Activated T-cell treated with anti-CD3 and anti-CD28 coated beads, Interleukin-2, amount 50 U/mL, for 4 hours (primary cell): ENCODE measurements around the gene PTPRM. TPM values are rescaled to one million over a fixed set of nuclear protein-coding genes. Genes with fewer than 3 reads are reported as not detected.

Experiments used
- ATAC-seq, 2 donors: fragments of 200-7000 bp; cut with Tn5 transposase; one replicate each; pipeline ENCODE4 v1.10.0; 2021
- DNase-seq: peaks from one replicate; pipeline ENCODE4 v3.0.0-alpha.2; 2020
- H3K27me3 Mint-ChIP-seq: one replicate; pipeline ENCODE4 v1.8.0; 2021; ENCODE audit warnings: low read depth, mixed read lengths
- H3K36me3 Mint-ChIP-seq: one replicate; pipeline ENCODE4 v1.8.0; 2022; ENCODE audit warnings: mixed read lengths; ENCODE audit not compliant: insufficient read depth
- H3K4me1 Mint-ChIP-seq: one replicate; pipeline ENCODE4 v1.8.0; 2021; ENCODE audit warnings: low read depth, mixed read lengths
- H3K4me3 Mint-ChIP-seq: one replicate; pipeline ENCODE4 v1.8.0; 2021; ENCODE audit warnings: mild to moderate bottlenecking, moderate library complexity, mixed read lengths
- H3K9me3 Mint-ChIP-seq: one replicate; pipeline ENCODE4 v1.8.0; 2021; ENCODE audit warnings: mixed read lengths
- total RNA-seq, 3 donors: library from RNA; stranded (reverse); gene quantifications; one replicate each; pipeline ENCODE4 v1.2.1, GENCODE V29; 2021

The PTPRM gene
- total RNA-seq, 3 donors from 2014 or later, result 1.5 to 3.5 (median 2.3) TPM

DNA sequence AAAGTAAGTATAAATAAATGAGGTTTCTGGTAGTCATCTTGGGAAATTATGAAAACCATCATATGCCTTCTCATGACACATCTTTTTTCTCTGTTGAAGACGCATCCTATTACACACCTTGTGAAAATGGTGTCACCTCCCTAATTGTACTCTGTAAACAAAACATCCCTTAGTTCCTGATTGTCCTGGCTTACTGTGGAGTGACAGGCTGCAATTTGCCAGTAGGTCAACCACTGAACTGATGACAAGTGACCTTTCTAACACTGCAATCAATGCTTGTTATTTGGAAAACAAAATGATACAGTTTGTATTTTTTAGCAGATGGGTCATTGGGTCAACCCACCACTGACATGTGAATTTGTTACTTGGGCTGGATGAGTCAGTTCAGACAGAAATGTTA, 219.5 kb downstream of the PTPRM start:
- no peaks in the 10 kb centered on the region for H3K4me1 Mint-ChIP-seq
- ATAC-seq, result no peak
- H3K27me3 Mint-ChIP-seq, result no peaks in the 10 kb centered on the region
- no peak for DNase-seq
- H3K36me3 Mint-ChIP-seq, result no peaks in the 10 kb centered on the region
- H3K9me3 Mint-ChIP-seq, result peaks cover 5% of the 10 kb centered on the region
- H3K4me3 Mint-ChIP-seq, result no peak overlapping the region

DNA sequence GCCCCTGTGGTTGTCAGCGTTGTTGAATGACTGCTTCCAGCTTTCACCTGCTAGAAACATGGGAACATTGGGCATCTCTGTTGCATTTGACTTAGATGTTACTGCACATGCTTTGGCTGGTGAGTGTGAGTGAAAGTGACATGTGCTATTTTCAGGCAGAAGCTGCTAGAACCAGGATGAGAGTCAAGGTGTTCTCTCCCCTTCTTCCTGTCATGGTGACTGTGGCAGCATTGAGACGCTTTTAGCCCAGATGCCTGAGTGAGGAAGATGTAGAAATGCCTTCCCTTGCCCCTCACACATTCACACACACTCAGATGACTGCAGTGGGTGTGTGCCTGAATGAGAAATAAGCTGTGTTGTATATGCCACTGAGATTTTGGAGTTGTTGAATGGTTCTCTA, 220.2 kb downstream of the PTPRM start:
- DNase-seq (no peak), ATAC-seq (no peak)
- H3K4me1 Mint-ChIP-seq, result no peaks in the 10 kb centered on the region
- no peak overlapping the region for H3K4me3 Mint-ChIP-seq
- H3K36me3 Mint-ChIP-seq, result no peaks in the 10 kb centered on the region
- H3K27me3 Mint-ChIP-seq, result no peaks in the 10 kb centered on the region
- H3K9me3 Mint-ChIP-seq, result peaks cover 5% of the 10 kb centered on the region

DNA sequence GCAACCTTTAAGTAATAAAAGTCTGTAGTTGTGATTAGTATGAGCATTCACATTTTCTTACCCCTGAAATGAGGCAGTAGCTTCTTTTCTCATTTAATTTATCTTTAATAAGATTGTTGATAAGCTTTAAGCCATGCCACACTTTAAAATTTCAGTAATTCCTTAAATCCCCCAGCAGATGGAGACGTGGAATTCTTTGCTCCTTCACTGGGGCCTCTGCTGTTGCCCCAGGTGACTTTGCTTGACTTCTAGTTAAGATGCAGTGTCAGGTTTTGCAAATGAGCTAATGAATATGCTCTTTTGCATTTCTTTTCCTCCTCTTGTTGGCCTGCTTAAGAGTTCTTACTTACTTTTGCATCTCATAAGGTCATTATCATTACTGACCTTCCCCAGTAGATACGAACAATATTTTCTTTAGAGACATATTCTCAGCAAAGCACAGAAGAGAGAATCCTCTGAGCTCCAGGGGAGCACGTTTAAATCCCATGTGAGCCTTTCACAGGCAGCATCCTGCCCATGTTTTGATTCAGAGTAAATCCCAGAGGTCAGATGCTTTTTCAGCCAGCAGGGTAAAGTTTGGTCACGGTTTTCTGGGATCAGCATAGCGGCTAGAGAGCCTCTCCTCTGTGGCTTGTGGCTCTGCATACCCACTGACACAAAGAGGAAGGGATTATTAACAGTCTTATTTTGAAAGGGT, 222.9 kb downstream of the PTPRM start:
- H3K9me3 Mint-ChIP-seq, result peaks cover 5% of the 10 kb centered on the region
- no peak overlapping the region for H3K4me3 Mint-ChIP-seq
- no peaks in the 10 kb centered on the region for H3K36me3 Mint-ChIP-seq
- no peaks in the 10 kb centered on the region for H3K4me1 Mint-ChIP-seq
- no peaks in the 10 kb centered on the region for H3K27me3 Mint-ChIP-seq
- DNase-seq, result no peak
- no peak for ATAC-seq

DNA sequence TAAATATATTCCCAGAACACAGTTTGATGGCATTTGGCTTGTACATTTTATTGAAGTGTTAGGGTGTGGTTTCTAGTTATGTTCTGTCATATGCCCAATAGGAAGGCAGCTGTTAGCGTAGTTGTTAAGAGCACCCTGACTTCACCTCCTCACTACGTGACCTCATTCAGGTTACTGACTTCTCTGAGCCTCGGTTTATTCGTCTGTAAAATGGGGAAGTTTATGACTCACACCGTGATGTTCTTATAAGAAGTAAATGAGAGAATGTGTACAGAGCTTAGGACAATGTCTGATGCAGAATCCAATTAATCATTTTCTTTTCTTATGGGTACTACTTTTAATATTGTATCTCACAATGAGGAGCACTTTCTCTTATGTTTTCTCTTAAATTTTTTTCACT, 226.0 kb downstream of the PTPRM start:
- no peaks in the 10 kb centered on the region for H3K9me3 Mint-ChIP-seq
- DNase-seq (no peak), ATAC-seq (no peak)
- H3K4me3 Mint-ChIP-seq, result no peak overlapping the region
- H3K36me3 Mint-ChIP-seq, result no peaks in the 10 kb centered on the region
- no peaks in the 10 kb centered on the region for H3K4me1 Mint-ChIP-seq
- no peaks in the 10 kb centered on the region for H3K27me3 Mint-ChIP-seq

DNA sequence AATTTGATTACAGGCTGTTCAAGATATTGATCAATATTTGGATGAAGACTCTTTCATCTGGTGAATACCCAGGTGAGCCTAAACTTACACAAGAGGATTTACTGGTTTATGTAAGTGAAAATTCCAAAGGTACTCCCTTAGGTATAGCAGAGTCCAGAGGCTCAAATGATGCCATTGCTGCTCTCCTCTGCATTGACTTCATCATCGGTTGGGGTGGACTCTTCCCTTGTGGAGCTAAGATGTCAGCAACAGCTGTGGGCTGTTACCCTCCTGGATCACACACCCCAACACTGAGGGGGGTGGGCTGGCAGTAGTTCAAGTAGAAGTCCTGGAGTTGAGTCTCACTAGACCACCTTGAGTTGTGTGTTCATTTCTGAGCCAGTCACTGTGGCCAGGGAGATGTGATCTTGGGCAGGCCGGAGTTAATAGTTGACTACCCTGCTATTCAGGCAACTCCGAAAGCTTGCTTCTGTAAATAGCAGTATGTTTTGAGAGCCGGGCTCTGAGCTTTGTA, 236.9 kb downstream of the PTPRM start:
- Mint-ChIP-seq H3K36me3 (no peaks in the 10 kb centered on the region), H3K27me3 (no peaks in the 10 kb centered on the region), H3K4me1 (no peaks in the 10 kb centered on the region), H3K4me3 (no peak overlapping the region), H3K9me3 (no peaks in the 10 kb centered on the region)
- DNase-seq (no peak), ATAC-seq (no peak)

DNA sequence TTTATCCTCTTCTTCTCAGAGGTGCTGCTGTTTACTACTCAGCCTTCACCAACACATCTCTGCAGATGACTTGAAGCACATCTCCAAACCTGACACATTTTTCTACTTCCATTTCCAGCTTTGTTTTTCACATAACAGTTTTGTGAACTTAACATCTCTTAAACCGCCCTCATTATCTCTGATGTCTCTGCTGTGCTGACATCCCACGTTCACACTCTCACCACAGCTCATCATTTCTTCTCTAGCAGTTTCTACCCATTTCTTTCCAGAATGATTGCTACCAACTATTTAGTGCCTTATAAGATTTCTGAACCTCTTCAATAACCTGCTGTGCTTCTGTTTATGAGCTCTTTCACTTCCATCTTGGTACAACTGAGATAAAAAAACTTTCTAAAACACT, 238.0 kb downstream of the PTPRM start:
- no peak for ATAC-seq
- no peak overlapping the region for H3K4me3 Mint-ChIP-seq
- no peaks in the 10 kb centered on the region for H3K27me3 Mint-ChIP-seq
- DNase-seq, result no peak
- no peaks in the 10 kb centered on the region for H3K4me1 Mint-ChIP-seq
- H3K9me3 Mint-ChIP-seq, result no peaks in the 10 kb centered on the region
- no peaks in the 10 kb centered on the region for H3K36me3 Mint-ChIP-seq

DNA sequence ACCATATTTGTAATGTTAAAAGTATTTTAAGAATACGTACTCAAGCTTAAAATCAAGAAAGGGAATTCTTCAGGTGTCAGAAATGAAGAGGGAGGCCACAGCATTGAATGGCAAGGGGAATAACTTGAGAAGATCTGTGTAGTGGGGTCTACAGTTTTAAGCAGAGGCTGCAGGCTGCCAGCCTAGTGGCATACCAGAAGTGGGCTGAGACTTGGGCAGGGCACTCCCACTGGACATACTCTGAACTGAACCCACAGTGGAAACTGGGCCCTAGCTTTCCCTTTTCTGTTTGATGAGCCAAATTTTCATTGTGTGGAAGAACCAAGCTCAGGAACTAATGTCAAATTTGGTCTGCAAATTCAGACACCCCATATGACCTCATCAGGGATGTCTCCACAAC, 238.8 kb downstream of the PTPRM start:
- no peaks in the 10 kb centered on the region for H3K4me1 Mint-ChIP-seq
- no peaks in the 10 kb centered on the region for H3K36me3 Mint-ChIP-seq
- no peaks in the 10 kb centered on the region for H3K27me3 Mint-ChIP-seq
- no peaks in the 10 kb centered on the region for H3K9me3 Mint-ChIP-seq
- ATAC-seq (no peak), DNase-seq (no peak)
- H3K4me3 Mint-ChIP-seq, result no peak overlapping the region

DNA sequence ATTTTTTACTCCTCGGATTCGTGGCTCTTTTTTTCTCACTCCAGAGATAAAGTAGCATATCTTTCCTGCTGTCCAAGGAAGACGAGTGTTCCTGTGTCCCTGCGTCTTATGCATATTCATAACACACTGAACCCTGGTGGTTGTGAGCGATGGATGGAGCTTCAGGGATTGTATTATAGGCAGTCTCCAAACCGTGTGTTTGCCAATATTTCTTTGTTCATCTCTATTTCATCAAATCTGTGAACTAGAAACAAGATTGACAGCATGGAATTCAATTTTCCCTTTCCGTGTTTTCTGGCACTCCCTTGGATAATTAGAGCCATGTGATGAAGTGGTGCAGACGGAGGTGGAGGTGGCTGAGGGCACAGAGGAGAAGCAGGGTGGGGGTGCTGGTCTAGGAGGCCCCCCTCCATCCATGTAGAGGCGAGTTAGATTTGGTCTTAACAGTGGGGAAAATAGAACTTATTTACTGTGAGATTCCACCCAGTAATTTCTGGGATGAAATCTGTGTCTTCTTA, 240.9 kb downstream of the PTPRM start:
- no peak for DNase-seq
- H3K4me3 Mint-ChIP-seq, result no peak overlapping the region
- H3K4me1 Mint-ChIP-seq, result no peaks in the 10 kb centered on the region
- H3K27me3 Mint-ChIP-seq, result no peaks in the 10 kb centered on the region
- no peaks in the 10 kb centered on the region for H3K36me3 Mint-ChIP-seq
- H3K9me3 Mint-ChIP-seq, result peaks cover 3% of the 10 kb centered on the region
- ATAC-seq, result no peak

DNA sequence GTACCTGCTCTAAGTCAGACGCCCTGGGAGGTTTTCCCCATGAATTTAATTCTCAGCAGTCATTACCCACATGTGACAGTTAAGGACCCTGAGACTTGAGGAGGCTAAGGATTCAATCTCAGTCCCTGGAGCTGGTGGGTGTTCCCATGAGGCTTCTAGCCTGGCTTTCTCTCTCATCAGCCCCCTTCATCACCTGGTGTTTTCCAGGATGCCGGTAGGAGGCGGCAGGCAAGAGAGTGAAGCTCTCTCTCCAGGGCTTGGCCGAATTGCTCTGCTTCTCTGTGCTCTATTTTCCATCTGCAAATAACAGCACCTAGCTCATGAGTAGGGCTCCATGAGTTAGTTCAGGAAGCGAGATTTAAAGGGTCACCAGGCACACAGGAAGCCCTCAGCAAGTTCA, 241.9 kb downstream of the PTPRM start:
- no peak for DNase-seq
- no peaks in the 10 kb centered on the region for H3K27me3 Mint-ChIP-seq
- peaks cover 10% of the 10 kb centered on the region for H3K9me3 Mint-ChIP-seq

DNA sequence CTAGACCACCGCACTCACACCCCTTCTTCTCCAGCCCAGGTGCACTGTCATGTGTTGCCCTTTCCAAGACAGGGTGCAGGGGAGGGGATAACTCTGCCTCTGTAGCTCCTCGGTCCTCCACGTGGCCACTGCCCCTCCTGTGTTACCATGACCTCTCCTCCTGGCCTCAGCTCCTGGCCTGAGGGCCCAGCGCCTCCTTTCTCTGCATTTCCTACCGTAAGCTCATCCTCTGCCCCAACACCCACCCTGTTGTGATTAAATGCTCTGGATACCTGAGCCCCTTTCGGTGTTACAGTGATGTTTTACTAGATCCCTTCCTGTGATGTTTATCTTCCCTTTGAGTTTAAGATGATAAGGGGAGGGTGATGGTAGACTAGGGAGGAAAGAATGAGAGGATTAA, 242.3 kb downstream of the PTPRM start:
- peaks cover 14% of the 10 kb centered on the region for H3K9me3 Mint-ChIP-seq
- no peaks in the 10 kb centered on the region for H3K4me1 Mint-ChIP-seq
- H3K27me3 Mint-ChIP-seq, result no peaks in the 10 kb centered on the region
- ATAC-seq (no peak), DNase-seq (no peak)
- no peaks in the 10 kb centered on the region for H3K36me3 Mint-ChIP-seq
- no peak overlapping the region for H3K4me3 Mint-ChIP-seq

More for the DNA sequence above, 241.9 kb downstream of the PTPRM start:
- Mint-ChIP-seq H3K4me1 (no peaks in the 10 kb centered on the region), H3K36me3 (no peaks in the 10 kb centered on the region), H3K4me3 (no peak overlapping the region)
- ATAC-seq, result no peak

DNA sequence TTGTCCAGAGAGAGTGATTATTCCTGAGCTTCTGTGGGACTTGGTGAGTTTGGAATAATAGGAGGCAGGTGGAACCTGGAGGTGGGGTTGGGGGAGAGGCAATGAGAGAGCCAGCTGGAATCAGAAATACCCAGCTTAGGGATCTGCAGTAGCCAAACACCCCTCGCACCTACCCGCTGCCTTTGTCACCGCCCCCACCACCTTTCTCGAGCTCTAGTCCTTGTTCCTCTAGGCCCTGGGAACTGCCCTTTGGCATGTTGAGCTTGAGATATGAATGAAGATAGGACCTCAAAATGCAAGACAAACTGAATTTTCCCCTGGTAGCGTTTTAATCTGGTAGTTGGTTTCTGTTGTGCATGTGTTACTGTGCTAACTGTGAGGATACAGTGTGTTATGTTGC, 242.9 kb downstream of the PTPRM start:
- H3K36me3 Mint-ChIP-seq, result no peaks in the 10 kb centered on the region
- no peaks in the 10 kb centered on the region for H3K27me3 Mint-ChIP-seq
- no peak overlapping the region for H3K4me3 Mint-ChIP-seq
- DNase-seq (no peak), ATAC-seq (no peak)
- peaks cover 18% of the 10 kb centered on the region for H3K9me3 Mint-ChIP-seq
- H3K4me1 Mint-ChIP-seq, result no peaks in the 10 kb centered on the region

DNA sequence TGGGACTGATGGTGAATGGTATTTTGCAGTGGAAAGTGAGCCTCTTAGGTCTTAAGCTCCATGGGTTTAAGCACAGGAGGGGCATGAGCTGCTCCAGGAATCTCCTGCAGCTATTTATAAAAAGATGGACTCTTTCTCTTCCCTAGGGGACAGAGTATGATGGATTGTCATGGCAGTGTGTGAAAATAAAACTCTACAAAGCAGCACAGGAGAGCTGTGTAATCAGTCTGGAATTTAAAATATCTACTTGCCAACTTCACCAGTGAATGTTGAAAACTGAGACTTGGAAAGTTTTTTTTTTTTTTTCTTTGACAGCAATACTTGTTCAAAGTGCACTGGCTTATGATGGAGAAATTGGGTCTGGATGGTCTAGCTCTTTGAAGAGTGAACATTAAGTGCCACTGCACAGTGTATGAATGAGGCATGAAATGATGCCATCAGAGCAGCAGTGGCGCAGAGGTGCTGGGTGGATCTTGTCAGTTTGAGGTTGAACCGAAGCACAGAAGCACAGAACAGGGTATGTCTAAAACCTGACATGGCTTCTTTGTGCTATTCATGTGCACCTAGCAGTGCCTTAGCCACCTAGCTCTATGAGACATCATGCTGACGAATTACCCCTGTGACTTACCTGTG, 245.4 kb downstream of the PTPRM start:
- no peaks in the 10 kb centered on the region for H3K36me3 Mint-ChIP-seq
- H3K27me3 Mint-ChIP-seq, result no peaks in the 10 kb centered on the region
- DNase-seq (no peak), ATAC-seq (no peak)
- H3K4me3 Mint-ChIP-seq, result no peak overlapping the region
- H3K4me1 Mint-ChIP-seq, result no peaks in the 10 kb centered on the region
- H3K9me3 Mint-ChIP-seq, result peaks cover 24% of the 10 kb centered on the region

DNA sequence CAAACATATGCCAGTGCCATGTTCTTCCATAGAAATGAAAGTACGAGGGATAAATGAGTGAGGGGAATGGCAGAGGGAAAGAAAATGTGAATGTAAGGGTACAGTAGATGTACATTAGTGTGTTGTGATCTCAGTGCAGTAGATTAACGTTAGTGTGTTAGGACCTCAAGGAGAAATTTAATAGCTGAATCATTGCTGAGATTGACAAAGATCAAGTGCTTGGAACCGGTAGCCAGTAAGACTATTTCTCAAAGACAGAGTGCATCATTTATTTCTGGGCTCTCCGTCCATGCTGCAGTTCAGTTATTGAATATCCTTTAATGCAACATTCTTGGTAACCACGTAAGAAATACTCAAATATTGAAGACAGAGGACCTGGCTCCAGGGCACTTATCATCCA, 246.0 kb downstream of the PTPRM start:
- H3K4me1 Mint-ChIP-seq, result no peaks in the 10 kb centered on the region
- H3K9me3 Mint-ChIP-seq, result peaks cover 24% of the 10 kb centered on the region
- ATAC-seq (no peak), DNase-seq (no peak)
- no peaks in the 10 kb centered on the region for H3K27me3 Mint-ChIP-seq
- no peaks in the 10 kb centered on the region for H3K36me3 Mint-ChIP-seq
- no peak overlapping the region for H3K4me3 Mint-ChIP-seq

DNA sequence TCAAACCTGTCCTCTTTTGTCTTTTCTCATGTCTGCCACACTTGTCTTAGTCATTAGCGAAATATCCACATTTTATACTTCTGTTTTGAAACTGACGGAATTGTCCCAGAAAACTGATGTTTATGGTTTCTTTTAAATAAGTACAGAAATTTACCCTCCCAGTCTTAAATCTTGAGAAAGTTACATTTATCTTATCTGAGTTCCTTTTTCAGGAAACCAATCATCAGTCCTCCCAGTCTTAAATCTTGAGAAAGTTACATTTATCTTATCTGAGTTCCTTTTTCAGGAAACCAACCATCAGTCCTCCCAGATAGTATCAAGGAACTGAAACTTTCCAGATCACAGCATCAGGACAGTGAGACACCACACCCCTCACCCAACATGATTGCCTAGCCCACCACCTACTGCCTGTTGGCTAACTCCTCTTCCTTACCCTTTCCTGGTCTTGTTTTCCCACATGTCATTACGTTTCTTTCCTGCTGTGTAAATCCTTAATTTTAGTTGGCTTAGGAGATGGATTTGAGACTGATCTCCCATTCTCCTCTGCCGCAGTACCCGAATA, 247.7 kb downstream of the PTPRM start:
- no peaks in the 10 kb centered on the region for H3K36me3 Mint-ChIP-seq
- no peaks in the 10 kb centered on the region for H3K27me3 Mint-ChIP-seq
- no peaks in the 10 kb centered on the region for H3K4me1 Mint-ChIP-seq
- peaks cover 24% of the 10 kb centered on the region for H3K9me3 Mint-ChIP-seq
- ATAC-seq (no peak), DNase-seq (no peak)
- no peak overlapping the region for H3K4me3 Mint-ChIP-seq

DNA sequence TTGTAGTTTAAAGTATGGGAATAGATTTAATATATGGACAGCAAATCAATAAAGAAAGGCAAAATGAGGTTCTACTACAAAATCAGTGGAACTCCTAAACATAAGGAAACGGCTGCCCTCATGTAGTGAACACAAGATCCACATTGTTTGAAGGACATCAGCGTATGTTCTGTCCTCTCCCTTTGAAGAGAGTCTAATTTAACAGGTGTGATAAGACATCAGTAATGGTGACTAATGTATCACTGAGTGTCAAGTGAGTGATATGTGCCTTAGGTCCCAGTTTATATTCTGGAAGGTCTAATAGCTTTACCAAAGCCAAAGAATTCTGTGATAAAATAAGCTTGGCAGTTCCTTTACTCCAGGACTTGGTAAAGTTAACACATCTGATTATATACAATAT, 248.7 kb downstream of the PTPRM start:
- Mint-ChIP-seq H3K4me1 (no peaks in the 10 kb centered on the region), H3K36me3 (no peaks in the 10 kb centered on the region), H3K4me3 (no peak overlapping the region), H3K27me3 (no peaks in the 10 kb centered on the region), H3K9me3 (peaks cover 24% of the 10 kb centered on the region)
- DNase-seq, result no peak
- ATAC-seq, result no peak
